ENCODE data around the gene SAMD4A.

SAMD4A gene

DNA sequence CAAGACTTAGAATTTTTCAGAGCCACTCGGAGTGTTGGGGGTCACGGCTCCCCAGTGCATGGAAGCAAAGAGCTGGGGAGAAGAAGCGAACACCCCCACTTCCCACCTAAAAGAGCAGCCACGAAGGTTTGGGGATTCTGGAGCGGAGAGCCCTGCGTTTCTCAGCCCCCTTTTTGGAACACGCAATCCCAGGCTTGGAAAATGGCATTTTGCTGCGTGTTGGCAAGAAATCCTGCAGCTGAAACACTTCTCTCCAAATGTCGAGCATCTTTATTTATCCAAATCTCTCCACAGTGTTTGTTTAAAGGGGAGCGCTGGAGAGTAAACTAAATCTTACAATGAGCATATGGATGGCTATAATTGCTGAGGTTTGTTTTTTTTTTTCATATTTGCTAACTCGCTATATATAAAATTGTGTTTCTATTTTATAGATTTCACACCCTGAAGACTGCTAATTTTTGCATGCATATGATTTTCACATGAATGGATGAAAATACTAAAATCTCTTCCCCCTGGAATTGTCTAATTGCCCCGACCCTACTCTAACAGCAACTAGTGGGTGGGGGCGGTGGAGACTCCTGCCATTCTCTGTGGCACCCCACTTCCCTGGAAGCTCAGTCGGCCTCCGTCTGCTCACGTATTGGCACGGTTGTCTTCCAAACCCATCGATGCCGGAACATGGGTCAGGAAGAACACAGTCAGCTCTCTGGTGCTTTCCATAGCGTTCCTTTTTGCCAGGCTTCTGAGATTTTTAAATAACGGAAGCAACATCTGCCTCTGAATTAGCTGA, 215.2 kb downstream of the SAMD4A start:
- no peak for DNase-seq (ENCODE audit: low read depth in 2 of 2)

GRCh38 chr14:54782751-54783659, 216.1 kb downstream of the SAMD4A start:
- no peak for DNase-seq (ENCODE audit: low read depth in 2 of 2)

DNA sequence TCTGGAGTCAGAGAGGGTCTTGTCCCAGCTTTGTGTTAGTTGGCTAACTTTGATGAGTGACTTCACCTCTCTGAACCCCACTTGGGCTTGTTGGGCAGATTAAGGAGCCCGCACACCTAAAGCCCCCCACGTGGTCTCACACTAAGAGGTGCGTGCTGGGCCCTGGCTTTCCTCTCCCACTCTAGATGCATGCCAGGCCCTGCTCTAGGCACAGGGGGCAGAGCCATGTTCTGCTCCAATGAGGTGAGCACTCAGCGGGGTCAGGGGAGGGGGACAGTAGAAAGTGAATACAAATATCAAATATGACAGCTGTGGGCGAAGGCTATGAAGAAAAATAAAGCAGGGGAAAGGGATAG, 216.7 kb downstream of the SAMD4A start:
- no peak for DNase-seq (ENCODE audit: low read depth in 2 of 2)

DNA sequence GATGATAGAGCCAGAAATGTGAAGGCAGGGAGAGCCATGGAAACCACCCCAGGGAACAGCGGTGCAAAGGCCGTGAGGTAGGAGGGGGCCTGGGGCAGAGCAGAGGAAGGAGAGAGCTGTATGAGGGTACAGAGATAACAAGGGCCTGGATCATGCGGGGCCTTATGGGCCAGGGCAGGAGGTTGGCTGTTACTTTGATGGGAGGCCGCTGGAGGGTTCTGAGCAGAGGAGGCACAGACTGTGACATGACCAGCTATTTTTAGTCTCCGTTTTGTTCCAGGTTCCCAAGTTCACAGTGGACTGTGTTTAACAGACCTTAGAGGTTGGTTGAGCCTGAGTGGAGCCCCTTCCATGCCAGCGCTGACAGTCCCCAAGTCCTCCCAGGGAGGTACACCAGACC, 217.1 kb downstream of the SAMD4A start:
- DNase-seq (ENCODE audit: low read depth in 2 of 2) = no peak

GRCh38 chr14:54784657-54785056, 217.7 kb downstream of the SAMD4A start:
- no peak for DNase-seq (ENCODE audit: low read depth in 2 of 2)

DNA sequence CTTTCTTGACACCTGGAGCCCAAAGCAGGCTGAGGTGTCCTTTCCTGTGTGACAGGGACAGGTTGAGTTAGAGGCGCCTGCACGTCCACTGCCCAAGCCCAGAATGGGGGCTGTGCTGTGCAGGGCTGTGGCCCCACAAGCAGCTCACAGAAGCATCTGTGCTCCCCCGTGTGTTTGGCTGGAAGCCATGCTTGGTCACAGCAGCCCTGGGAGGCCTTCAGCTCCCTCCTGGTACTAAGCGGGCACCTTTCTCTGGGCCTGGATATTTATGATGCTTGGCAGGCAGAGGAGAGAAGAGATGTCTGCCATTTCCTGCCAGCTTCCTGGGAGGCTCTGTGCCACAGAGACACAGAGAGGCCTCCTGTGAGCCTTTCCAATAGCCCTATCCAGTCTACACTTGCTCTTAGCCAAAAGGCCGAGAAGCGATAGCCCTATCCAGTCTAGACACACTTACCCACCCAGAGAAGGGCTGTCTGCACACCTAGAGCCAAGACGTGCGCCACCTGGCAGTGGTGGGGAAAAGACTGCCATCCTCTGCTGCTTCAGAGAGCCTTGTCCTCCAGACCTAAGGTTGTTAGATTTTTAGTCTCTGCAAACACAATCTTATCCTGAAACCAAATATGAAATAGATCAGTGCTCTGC, 218.3 kb downstream of the SAMD4A start:
- no peak for DNase-seq (ENCODE audit: low read depth in 2 of 2)

GRCh38 chr14:54785778-54786770, 219.1 kb downstream of the SAMD4A start:
- DNase-seq (ENCODE audit: low read depth in 2 of 2) = no peak

DNA sequence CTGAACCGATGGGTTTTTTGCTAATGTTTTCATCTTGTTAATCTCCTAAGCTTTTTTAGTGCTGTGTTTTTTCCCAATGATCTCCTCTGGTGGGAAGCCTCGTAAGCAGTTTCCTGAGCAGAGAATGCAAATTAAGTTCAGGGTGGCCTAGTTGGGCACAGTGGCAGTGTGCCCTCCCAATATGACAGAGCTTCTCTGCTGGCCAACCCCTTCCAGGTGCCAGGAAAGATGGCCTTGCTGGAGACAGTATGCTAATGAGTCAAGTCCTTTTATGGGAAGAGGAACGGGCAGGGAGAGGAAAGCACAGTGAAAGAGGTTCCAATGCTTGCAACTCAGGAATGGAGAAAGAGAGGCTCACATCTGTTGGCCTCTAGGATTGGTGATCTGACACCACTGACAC, 219.9 kb downstream of the SAMD4A start:
- DNase-seq (ENCODE audit: low read depth in 2 of 2) = no peak

DNA sequence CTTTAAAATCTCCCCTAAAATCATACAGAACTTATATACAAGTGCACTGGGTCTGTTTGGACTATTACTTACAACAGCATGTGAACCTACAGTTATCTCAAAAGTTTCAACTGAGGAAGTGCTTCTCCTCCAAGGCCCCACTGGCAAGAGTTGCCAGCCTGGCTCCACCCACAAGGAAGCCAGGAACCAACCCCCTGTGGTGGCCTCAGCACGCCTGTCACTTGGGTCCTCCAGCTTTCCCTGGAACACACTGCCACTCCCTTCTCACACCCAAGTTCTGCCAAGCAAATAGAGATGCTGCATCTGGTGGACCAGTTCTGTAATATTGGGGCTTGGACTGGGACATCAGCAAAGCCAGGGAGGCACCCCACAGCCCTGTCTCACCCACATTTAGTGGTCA, 220.3 kb downstream of the SAMD4A start:
- DNase-seq (ENCODE audit: low read depth in 2 of 2) = no peak

DNA sequence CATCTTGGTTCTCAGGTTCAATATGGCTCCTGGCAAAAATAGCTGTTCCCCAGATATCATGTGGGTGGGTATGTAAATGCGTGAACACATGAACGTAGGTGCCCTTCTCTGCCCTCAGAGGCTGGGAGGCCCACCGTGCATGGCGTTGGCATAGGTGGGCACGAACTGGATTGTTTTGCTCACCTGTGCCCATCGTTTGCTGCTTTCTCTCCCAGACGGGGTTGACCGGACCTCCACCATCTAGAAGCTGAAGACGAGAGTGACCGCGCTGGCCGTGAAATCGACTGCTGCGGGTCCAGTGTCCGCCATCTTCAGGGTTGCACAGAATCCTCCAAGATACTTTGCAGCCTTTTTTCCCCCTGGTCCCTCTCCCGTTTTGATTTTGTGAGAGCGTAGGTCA, 221.8 kb downstream of the SAMD4A start:
- DNase-seq (ENCODE audit: low read depth in 2 of 2) = no peak

DNA sequence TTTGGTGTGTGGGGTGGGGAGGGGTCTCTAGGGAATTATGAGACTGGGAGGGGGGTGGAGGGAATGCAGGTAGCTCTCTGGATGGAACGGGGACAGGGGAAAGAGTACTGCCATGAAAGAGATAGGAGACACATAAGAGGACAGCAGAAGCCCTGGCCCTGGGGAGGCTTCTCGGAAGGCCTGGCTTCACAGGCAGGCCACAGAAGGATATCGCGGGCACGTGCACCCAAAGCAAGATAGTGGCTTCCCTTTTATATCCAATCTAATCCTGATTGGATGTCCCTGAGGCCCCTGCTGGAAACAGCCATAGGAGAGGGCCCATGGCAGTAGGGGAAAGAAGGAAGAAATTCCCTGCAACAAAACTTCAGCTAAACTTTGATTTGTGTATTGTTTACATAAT, 222.2 kb downstream of the SAMD4A start:
- no peak for DNase-seq (ENCODE audit: low read depth in 2 of 2)

GRCh38 chr14:54789781-54790480, 223.0 kb downstream of the SAMD4A start:
- DNase-seq (ENCODE audit: low read depth in 2 of 2) = no peak

DNA sequence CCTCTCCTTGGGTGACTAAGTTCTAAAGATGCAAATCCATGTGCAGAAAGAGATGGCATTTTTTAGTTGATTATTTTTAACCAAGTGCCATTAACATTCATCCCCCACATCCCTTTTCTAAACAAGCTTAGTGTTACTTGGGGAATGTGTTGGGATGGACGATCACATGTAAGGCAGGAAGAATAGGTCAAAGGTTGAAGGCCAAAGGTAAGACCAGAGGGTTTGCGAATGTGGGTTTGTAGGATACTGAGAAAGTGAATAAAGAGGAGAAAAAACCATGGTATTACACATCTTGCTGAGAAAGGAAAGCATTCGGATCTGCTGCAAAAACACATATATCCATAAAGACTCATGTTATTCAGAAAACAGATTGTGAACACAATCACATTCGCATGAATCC, 224.1 kb downstream of the SAMD4A start:
- no peak for DNase-seq (ENCODE audit: low read depth in 2 of 2)

DNA sequence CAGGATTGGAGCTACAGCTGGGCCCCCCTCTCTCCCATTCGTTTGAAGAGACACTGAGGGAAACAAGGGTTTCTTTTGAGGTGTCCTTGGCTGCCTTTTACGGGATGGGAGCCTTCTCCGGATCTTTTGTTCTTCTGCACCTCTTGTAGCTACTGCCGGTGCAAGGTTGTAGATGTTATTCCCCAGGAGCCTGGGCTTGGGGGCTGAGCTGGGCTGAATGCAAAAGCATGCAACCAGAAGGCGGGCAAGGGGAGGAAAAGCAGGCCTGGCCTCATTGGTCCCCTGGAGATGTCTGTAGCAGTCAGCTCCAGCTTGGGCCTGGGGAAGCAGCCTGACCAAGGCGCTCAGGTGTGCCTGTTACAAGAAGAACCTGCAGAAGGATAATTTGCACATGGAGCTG, 225.4 kb downstream of the SAMD4A start:
- DNase-seq (ENCODE audit: low read depth in 2 of 2) = no peak

DNA sequence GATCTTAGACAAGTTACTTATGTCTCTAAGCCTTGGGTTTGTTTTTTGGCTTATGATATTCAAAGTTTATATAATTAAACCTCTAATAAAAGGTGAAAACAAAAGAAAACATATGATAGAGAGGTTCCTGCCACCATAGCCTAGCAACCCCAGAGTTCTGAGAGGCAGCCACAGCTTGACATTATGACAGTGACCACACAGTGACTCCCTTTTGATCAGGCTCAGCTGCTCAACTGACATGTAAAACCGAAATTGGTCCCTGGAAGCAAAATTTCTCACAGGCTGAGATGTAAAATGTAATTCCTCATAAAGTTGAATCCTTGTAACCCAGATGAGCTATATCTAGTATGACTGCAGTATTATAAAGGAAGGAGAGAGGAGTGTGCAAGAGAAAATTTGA, 227.2 kb downstream of the SAMD4A start:
- DNase-seq (ENCODE audit: low read depth in 2 of 2) = no peak

- no peak for DNase-seq (ENCODE audit: low read depth in 2 of 2)
Measured at GRCh38 chr14:54794796-54795195, 227.9 kb downstream of the SAMD4A start.

- no peak for DNase-seq (ENCODE audit: low read depth in 2 of 2)
Measured at GRCh38 chr14:54796961-54797360, 230.0 kb downstream of the SAMD4A start.

DNA sequence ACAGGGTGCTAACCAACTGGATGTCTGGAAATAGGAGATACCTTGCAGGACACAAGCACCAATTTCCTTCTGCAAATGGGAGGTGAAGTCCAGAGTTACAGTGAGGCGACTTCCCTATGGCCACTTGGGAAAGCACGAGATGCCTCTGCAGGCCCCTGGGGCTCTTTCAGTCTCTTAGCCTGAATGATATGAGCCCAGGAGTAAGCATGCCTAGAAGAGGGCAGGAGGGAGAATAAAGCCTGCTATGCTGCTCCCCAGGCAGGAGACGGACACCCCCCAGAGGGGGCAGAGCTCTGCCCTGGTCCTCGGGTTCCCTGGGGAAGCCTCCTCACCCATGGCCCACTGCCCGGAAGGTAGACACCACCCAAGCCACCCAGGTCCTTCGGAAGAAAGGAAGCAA, 230.6 kb downstream of the SAMD4A start:
- no peak for DNase-seq (ENCODE audit: low read depth in 2 of 2)

DNA sequence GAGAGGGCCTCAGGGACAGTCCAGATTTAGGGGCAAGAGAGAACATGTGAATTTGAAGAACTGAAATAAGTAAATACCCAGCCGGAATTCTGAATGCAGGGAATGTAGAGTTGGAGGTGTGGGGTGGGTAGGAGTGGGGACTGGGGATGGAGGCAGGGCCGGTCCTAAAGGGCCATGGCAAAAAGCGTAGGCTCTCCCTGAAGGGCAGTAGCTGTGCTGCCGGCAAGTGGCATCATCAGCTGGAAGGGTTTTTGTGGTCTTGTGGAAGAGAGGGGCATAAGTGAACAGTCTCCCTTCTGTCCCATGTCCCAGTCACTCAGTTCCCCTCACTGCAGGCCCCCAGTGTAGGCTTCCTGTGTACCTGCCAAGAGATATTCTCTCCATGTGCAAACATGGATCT, 231.1 kb downstream of the SAMD4A start:
- no peak for DNase-seq (ENCODE audit: low read depth in 2 of 2)

GRCh38 chr14:54798465-54799124, 231.7 kb downstream of the SAMD4A start:
- DNase-seq (ENCODE audit: low read depth in 2 of 2) = no peak

All from activated CD4-positive, alpha-beta T cell treated with anti-CD3 and anti-CD28 coated beads for 24 hours (primary cell).